Measurements from ENCODE around the gene FOXF2.

GRCh38 chr6:1442929-1443328, 53.6 kb downstream of the FOXF2 start:
- TF ChIP-seq CTCF (conservative IDR thresholded peaks at IDR 0.05; ENCODE audit: low read length) (no peak), EZH2phosphoT487 (IDR thresholded peaks at IDR 0.05; ENCODE audit: borderline replicate concordance) (no peak)
